Measurements from ENCODE around the gene NCK2. TPM values are rescaled to one million over a fixed set of nuclear protein-coding genes. Genes with fewer than 3 reads are reported as not detected.
A peak's percentile ranks its signal among the peaks of the same experiment; 100 is the strongest.

NCK2 gene
- total and polyA plus RNA-seq, 2 of the 13 experiments (the other 11 are each of a cell fraction or from before 2014, with no cell fraction given) = 14.8 to 23.5 TPM

- TF ChIP-seq ZBTB20 (CRISPR knock-in tag; IDR thresholded peaks at IDR 0.05; ENCODE audit: borderline replicate concordance, low read depth) (0 out of 2 replicates have a peak, but pooled peaks have one; percentile 47), KDM4B (CRISPR knock-in tag; IDR thresholded peaks at IDR 0.05) (0 out of 2 replicates have a peak, but pooled peaks have one; percentile 15), SRSF9 (IDR thresholded peaks at IDR 0.05; ENCODE audit: borderline replicate concordance, insufficient read depth, low read depth, low read length, poor library complexity, severe bottlenecking) (no peak), ZNF841 (CRISPR knock-in tag; IDR thresholded peaks at IDR 0.05; ENCODE audit: borderline replicate concordance) (no peak), ZNF747 (CRISPR knock-in tag; IDR thresholded peaks at IDR 0.05; ENCODE audit: borderline replicate concordance) (peak; percentile 83; the same call in 1 of the 2 replicates), ZNF547 (CRISPR knock-in tag; IDR thresholded peaks at IDR 0.05) (no peak), REPIN1 (CRISPR knock-in tag; IDR thresholded peaks at IDR 0.05; ENCODE audit: borderline replicate concordance, low read depth) (peak; percentile 91; the same call in 1 of the 2 replicates), PHF5A (CRISPR knock-in tag; IDR thresholded peaks at IDR 0.05; ENCODE audit: low read depth, unreplicated experiment) (no peak), ZBTB25 (CRISPR knock-in tag; IDR thresholded peaks at IDR 0.05) (peak; percentile 64; the same call in 1 of the 2 replicates), SMARCC2 (IDR thresholded peaks at IDR 0.05) (no peak), ZNF335 (CRISPR knock-in tag; IDR thresholded peaks at IDR 0.05) (peak; percentile 34; the same call in 1 of the 2 replicates), ZNF564 (CRISPR knock-in tag; IDR thresholded peaks at IDR 0.05) (no peak), ZNF616 (CRISPR knock-in tag; IDR thresholded peaks at IDR 0.05; ENCODE audit: low read depth) (no peak; the same call in 1 of the 2 replicates), GMEB2 (CRISPR knock-in tag; IDR thresholded peaks at IDR 0.05; ENCODE audit: low read depth) (no peak), POLR2A (IDR thresholded peaks at IDR 0.05; ENCODE audit: insufficient read depth in 1 of 2, low read depth in 2 of 2, low read length in 2 of 2) (peak in 1 of 2 experiments; percentile 45; a peak in 1 of 4 replicates), MBNL3 (CRISPR knock-in tag; conservative IDR thresholded peaks at IDR 0.05) (no peak), RFX3 (CRISPR knock-in tag; IDR thresholded peaks at IDR 0.05) (no peak), ZEB1 (IDR thresholded peaks at IDR 0.05; ENCODE audit: insufficient replicate concordance, low read depth) (peak; percentile 94), ZMYM2 (CRISPR knock-in tag; IDR thresholded peaks at IDR 0.05) (peak; percentile 90), ZBTB2 (CRISPR knock-in tag; IDR thresholded peaks at IDR 0.05; ENCODE audit: low read depth) (no peak), ZNF205 (CRISPR knock-in tag; IDR thresholded peaks at IDR 0.05) (peak; percentile 42; the same call in 1 of the 2 replicates), IKZF4 (CRISPR knock-in tag; IDR thresholded peaks at IDR 0.05; ENCODE audit: borderline replicate concordance, low read depth, not compliant biosample characterization) (no peak), TBX2 (CRISPR knock-in tag; IDR thresholded peaks at IDR 0.05; ENCODE audit: borderline replicate concordance) (peak; percentile 92), ZFP37 (CRISPR knock-in tag; IDR thresholded peaks at IDR 0.05; ENCODE audit: borderline replicate concordance) (0 out of 2 replicates have a peak, but pooled peaks have one; percentile 60), ZNF768 (CRISPR knock-in tag; IDR thresholded peaks at IDR 0.05) (peak; percentile 95), NCOA2 (CRISPR knock-in tag; IDR thresholded peaks at IDR 0.05) (peak; percentile 96), ZNF34 (CRISPR knock-in tag; IDR thresholded peaks at IDR 0.05; ENCODE audit: borderline replicate concordance) (no peak), ZSCAN21 (CRISPR knock-in tag; IDR thresholded peaks at IDR 0.05; ENCODE audit: borderline replicate concordance) (peak; percentile 56; the same call in 1 of the 2 replicates)
Measured at GRCh38 chr2:105919191-105919811, 174.6 kb downstream of the NCK2 start (continued).

Measured in HepG2 (cell line).